GM23338 (cell line): ENCODE results near the gene NKD1. TPM values are rescaled to one million over a fixed set of nuclear protein-coding genes. Genes with fewer than 3 reads are reported as not detected.

ENCODE experiments used
- ATAC-seq: fragments of 200-7000 bp; cut with Tn5 transposase; 3 replicates; pipeline ENCODE4 v1.9.1; 2020
- DNase-seq: peaks from one replicate; pipeline ENCODE4 v3.0.0-alpha.2; 2015; ENCODE audit warnings: low spot score
- H2AFZ ChIP-seq: fragments of 200-600 bp; sonication (generic); 2 replicates; pipeline ENCODE4 v1.8.0; 2016; ENCODE audit warnings: antibody characterized with exemption, mild to moderate bottlenecking, moderate library complexity
- H3F3A ChIP-seq: fragments of 200-600 bp; sonication (generic); replicated peaks from 2 replicates; pipeline ENCODE4 v1.8.0; 2017; ENCODE audit warnings: antibody characterized with exemption, mixed run types, low read depth
- H3K27ac ChIP-seq: fragments of 200-600 bp; sonication (generic); 2 replicates; pipeline ENCODE4 v1.6.1; 2016; ENCODE audit warnings: low read depth
- H3K27me3 ChIP-seq: fragments of 200-600 bp; sonication (generic); 2 replicates; pipeline ENCODE4 v1.8.0; 2016; ENCODE audit warnings: mild to moderate bottlenecking, mixed run types, moderate library complexity; ENCODE audit not compliant: insufficient read depth
- H3K36me3 ChIP-seq: fragments of 200-600 bp; sonication (generic); 2 replicates; pipeline ENCODE4 v1.8.0; 2016; ENCODE audit warnings: mild to moderate bottlenecking; ENCODE audit not compliant: insufficient read depth
- H3K4me1 ChIP-seq: fragments of 200-600 bp; sonication (generic); 2 replicates; pipeline ENCODE4 v1.8.0; 2016; ENCODE audit warnings: mild to moderate bottlenecking, moderate library complexity; ENCODE audit not compliant: insufficient read depth
- H3K4me2 ChIP-seq: fragments of 200-600 bp; sonication (generic); 2 replicates; pipeline ENCODE4 v1.7.1; 2017; ENCODE audit warnings: mixed run types
- H3K4me3 ChIP-seq: fragments of 200-600 bp; sonication (generic); 2 replicates; pipeline ENCODE4 v1.6.1; 2016; ENCODE audit warnings: mixed run types
- H3K79me2 ChIP-seq: fragments of 200-600 bp; sonication (generic); replicated peaks from 2 replicates; pipeline ENCODE4 v1.8.0; 2017; ENCODE audit warnings: mild to moderate bottlenecking; ENCODE audit not compliant: insufficient read depth
- H3K9me2 ChIP-seq: fragments of 200-600 bp; sonication (generic); 2 replicates; pipeline ENCODE4 v1.8.0; 2017; ENCODE audit not compliant: insufficient read depth
- H4K20me1 ChIP-seq: fragments of 200-600 bp; sonication (generic); replicated peaks from 2 replicates; pipeline ENCODE4 v1.8.0; 2017; ENCODE audit warnings: mild to moderate bottlenecking; ENCODE audit not compliant: insufficient read depth
- H3K27ac Mint-ChIP-seq: 2 replicates; pipeline ENCODE4 v1.8.0; 2020; ENCODE audit warnings: inconsistent platforms, mild to moderate bottlenecking, moderate library complexity, mixed read lengths
- H3K27me3 Mint-ChIP-seq: 3 replicates; pipeline ENCODE4 v1.8.0; 2022; ENCODE audit warnings: low read depth, mild to moderate bottlenecking, moderate library complexity, mixed read lengths, inconsistent platforms; ENCODE audit not compliant: insufficient read depth, poor library complexity
- H3K36me3 Mint-ChIP-seq: 3 replicates; pipeline ENCODE4 v1.8.0; 2021; ENCODE audit warnings: low read depth, mild to moderate bottlenecking, inconsistent platforms, moderate library complexity, mixed read lengths
- H3K4me1 Mint-ChIP-seq: 3 replicates; pipeline ENCODE4 v1.8.0; 2020; ENCODE audit warnings: mild to moderate bottlenecking, inconsistent platforms, mixed read lengths
- H3K4me3 Mint-ChIP-seq: 3 replicates; pipeline ENCODE4 v1.8.0; 2021; ENCODE audit warnings: moderate library complexity, mild to moderate bottlenecking, inconsistent platforms, mixed read lengths
- H3K9me3 Mint-ChIP-seq: 3 replicates; pipeline ENCODE4 v1.8.0; 2020; ENCODE audit warnings: moderate library complexity, mild to moderate bottlenecking, inconsistent platforms, mixed read lengths
- CREB1 ChIP-seq: fragments of 250-450 bp; sonication (Bioruptor Pico); IDR thresholded peaks from 2 replicates; pipeline ENCODE4 v1.5.0; 2020; ENCODE audit warnings: low read depth, mild to moderate bottlenecking, moderate library complexity
- CTCF ChIP-seq, 2 experiments: fragments of 200-600 bp in 1 of 2; sonication (generic) in 1 of 2; conservative IDR thresholded peaks; 2 replicates each; pipeline versions ENCODE4 v1.5.1 to v1.6.1; 2016 to 2017; ENCODE audit warnings: antibody characterized with exemption in 2 of 2, low read depth in 2 of 2, mild to moderate bottlenecking in 2 of 2, moderate library complexity in 1 of 2
- ETS1 ChIP-seq: IDR thresholded peaks from 2 replicates; pipeline ENCODE4 v1.6.1; 2016; ENCODE audit warnings: antibody characterized with exemption
- EZH2phosphoT487 ChIP-seq: fragments of 200-600 bp; sonication (generic); IDR thresholded peaks from one replicate; pipeline ENCODE4 v1.8.1; 2018; ENCODE audit warnings: antibody characterized with exemption; ENCODE audit not compliant: unreplicated experiment
- JUNB ChIP-seq: IDR thresholded peaks from one replicate; pipeline ENCODE4 v1.6.1; 2016; ENCODE audit warnings: antibody characterized with exemption; ENCODE audit not compliant: unreplicated experiment
- POLR2AphosphoS5 ChIP-seq: IDR thresholded peaks from 2 replicates; pipeline ENCODE4 v1.6.1; 2016; ENCODE audit warnings: antibody characterized with exemption, low read depth
- REST ChIP-seq: IDR thresholded peaks from one replicate; pipeline ENCODE4 v1.6.1; 2018; ENCODE audit warnings: antibody characterized with exemption; ENCODE audit not compliant: unreplicated experiment
- ZNF114 ChIP-seq: fragments of 250-450 bp; sonication (Bioruptor Pico); IDR thresholded peaks from 2 replicates; pipeline ENCODE4 v1.5.0; 2020; ENCODE audit warnings: mild to moderate bottlenecking, moderate library complexity
- polyA plus RNA-seq: library from polyadenylated mRNA; unstranded; fragments of >200 nt; fragmentation: Nextera tagmentation; extraction: Ambion mirVana; gene quantifications from 2 replicates; pipeline ENCODE4 v1.2.1, GENCODE V29; 2016
- total RNA-seq: library from RNA; depleted of rRNA; stranded (reverse); fragments of >200 nt; shearing (Covaris generic); gene quantifications from 2 replicates; pipeline ENCODE4 v1.2.3, GENCODE V29; 2014
- TF ChIP-seq, protein P1 (sequence below): fragments of 250-450 bp; sonication (Bioruptor Pico); IDR thresholded peaks from 2 replicates; pipeline ENCODE4 v1.5.0; 2020; ENCODE audit warnings: mild to moderate bottlenecking, moderate library complexity

Gene NKD1
- total and polyA plus RNA-seq, 2 experiments from 2014 or later: 2.1 to 2.3 TPM

- no peak for TF ChIP-seq REST
- no peak for TF ChIP-seq JUNB
- no peak for TF ChIP-seq CTCF (conservative IDR thresholded peaks at IDR 0.05; ENCODE audit: low read depth in 2 of 2)
- TF ChIP-seq CREB1: no peak
- no peak for TF ChIP-seq ETS1
- TF ChIP-seq, protein P1, sequence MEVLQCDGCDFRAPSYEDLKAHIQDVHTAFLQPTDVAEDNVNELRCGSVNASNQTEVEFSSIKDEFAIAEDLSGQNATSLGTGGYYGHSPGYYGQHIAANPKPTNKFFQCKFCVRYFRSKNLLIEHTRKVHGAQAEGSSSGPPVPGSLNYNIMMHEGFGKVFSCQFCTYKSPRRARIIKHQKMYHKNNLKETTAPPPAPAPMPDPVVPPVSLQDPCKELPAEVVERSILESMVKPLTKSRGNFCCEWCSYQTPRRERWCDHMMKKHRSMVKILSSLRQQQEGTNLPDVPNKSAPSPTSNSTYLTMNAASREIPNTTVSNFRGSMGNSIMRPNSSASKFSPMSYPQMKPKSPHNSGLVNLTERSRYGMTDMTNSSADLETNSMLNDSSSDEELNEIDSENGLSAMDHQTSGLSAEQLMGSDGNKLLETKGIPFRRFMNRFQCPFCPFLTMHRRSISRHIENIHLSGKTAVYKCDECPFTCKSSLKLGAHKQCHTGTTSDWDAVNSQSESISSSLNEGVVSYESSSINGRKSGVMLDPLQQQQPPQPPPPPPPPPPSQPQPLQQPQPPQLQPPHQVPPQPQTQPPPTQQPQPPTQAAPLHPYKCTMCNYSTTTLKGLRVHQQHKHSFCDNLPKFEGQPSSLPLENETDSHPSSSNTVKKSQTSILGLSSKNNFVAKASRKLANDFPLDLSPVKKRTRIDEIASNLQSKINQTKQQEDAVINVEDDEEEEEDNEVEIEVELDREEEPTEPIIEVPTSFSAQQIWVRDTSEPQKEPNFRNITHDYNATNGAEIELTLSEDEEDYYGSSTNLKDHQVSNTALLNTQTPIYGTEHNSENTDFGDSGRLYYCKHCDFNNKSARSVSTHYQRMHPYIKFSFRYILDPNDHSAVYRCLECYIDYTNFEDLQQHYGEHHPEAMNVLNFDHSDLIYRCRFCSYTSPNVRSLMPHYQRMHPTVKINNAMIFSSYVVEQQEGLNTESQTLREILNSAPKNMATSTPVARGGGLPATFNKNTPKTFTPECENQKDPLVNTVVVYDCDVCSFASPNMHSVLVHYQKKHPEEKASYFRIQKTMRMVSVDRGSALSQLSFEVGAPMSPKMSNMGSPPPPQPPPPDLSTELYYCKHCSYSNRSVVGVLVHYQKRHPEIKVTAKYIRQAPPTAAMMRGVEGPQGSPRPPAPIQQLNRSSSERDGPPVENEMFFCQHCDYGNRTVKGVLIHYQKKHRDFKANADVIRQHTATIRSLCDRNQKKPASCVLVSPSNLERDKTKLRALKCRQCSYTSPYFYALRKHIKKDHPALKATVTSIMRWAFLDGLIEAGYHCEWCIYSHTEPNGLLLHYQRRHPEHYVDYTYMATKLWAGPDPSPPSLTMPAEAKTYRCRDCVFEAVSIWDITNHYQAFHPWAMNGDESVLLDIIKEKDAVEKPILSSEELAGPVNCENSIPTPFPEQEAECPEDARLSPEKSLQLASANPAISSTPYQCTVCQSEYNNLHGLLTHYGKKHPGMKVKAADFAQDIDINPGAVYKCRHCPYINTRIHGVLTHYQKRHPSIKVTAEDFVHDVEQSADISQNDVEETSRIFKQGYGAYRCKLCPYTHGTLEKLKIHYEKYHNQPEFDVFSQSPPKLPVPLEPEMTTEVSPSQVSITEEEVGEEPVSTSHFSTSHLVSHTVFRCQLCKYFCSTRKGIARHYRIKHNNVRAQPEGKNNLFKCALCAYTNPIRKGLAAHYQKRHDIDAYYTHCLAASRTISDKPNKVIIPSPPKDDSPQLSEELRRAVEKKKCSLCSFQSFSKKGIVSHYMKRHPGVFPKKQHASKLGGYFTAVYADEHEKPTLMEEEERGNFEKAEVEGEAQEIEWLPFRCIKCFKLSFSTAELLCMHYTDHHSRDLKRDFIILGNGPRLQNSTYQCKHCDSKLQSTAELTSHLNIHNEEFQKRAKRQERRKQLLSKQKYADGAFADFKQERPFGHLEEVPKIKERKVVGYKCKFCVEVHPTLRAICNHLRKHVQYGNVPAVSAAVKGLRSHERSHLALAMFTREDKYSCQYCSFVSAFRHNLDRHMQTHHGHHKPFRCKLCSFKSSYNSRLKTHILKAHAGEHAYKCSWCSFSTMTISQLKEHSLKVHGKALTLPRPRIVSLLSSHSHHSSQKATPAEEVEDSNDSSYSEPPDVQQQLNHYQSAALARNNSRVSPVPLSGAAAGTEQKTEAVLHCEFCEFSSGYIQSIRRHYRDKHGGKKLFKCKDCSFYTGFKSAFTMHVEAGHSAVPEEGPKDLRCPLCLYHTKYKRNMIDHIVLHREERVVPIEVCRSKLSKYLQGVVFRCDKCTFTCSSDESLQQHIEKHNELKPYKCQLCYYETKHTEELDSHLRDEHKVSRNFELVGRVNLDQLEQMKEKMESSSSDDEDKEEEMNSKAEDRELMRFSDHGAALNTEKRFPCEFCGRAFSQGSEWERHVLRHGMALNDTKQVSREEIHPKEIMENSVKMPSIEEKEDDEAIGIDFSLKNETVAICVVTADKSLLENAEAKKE (CRISPR knock-in tag): no peak
- no peak for TF ChIP-seq EZH2phosphoT487
- no peak for TF ChIP-seq ZNF114
- TF ChIP-seq POLR2AphosphoS5: no peak
- no peak overlapping the region for H2AFZ ChIP-seq
- H3K79me2 ChIP-seq: no peaks in the 10 kb centered on the region
- no peaks in the 10 kb centered on the region for H3F3A ChIP-seq
- no peak overlapping the region for H3K27ac Mint-ChIP-seq
- H3K4me3 ChIP-seq: no peak overlapping the region
- peaks cover 8% of the 10 kb centered on the region for H3K36me3 Mint-ChIP-seq
- DNase-seq (no peak), ATAC-seq (no peak)
- H3K36me3 ChIP-seq: no peaks in the 10 kb centered on the region
- no peaks in the 10 kb centered on the region for H3K4me1 ChIP-seq
- 0 out of 2 replicates have a peak, but pooled peaks cover 3% of the 10 kb centered on the region for H3K9me2 ChIP-seq
- peaks cover 9% of the 10 kb centered on the region; the same call in 2 of the 3 replicates for H3K9me3 Mint-ChIP-seq
- H3K27ac ChIP-seq: no peak overlapping the region
- H3K4me1 Mint-ChIP-seq: no peaks in the 10 kb centered on the region; the same call in 2 of the 3 replicates
- H3K4me2 ChIP-seq: no peak overlapping the region
- no peak overlapping the region for H3K4me3 Mint-ChIP-seq
- peaks cover 5% of the 10 kb centered on the region for H3K27me3 Mint-ChIP-seq
- H3K27me3 ChIP-seq: no peaks in the 10 kb centered on the region
- no peaks in the 10 kb centered on the region; the same call in 1 of the 2 replicates for H4K20me1 ChIP-seq
Observed at GRCh38 chr16:50560903-50561863, 13.0 kb downstream of the NKD1 start.
